T-cell (primary cell): ENCODE results near the gene EPB41L5. TPM values are rescaled to one million over a fixed set of nuclear protein-coding genes. Genes with fewer than 3 reads are reported as not detected.
"Not testable (repeated sequence)": the region's sequence is repeated elsewhere in the genome, so short reads cannot be mapped to it uniquely, and the experiment has no call there.

Source experiments
- ATAC-seq, 4 experiments: fragments of 200-7000 bp in 3 of 4; fragments of 150-1000 bp in 1 of 4; cut with Tn5 transposase; replicated peaks in 1 of 4; 1 replicate in 3 of 4; 2 replicates in 1 of 4; pipeline ENCODE4 v1.10.0; 2021; ENCODE audit warnings: moderate library complexity in 3 of 4, mild to moderate bottlenecking in 2 of 4, moderate number of reproducible peaks in 1 of 4
- CTCF ChIA-PET, 2 donors: fragments of 300-600 bp; sonication (Branson Sonifier 250); formaldehyde crosslinking; loops; one replicate each; lab custom pipeline; 2022; ENCODE audit warnings: antibody characterized with exemption in 2 of 2; lab: Charles Lee
- POLR2A ChIA-PET, 2 donors: fragments of 300-600 bp; sonication (Branson Sonifier 250); formaldehyde crosslinking; loops; one replicate each; lab custom pipeline; 2022; ENCODE audit warnings: antibody characterized with exemption in 2 of 2; lab: Charles Lee
- DNase-seq, 35 experiments: peaks; one replicate each; pipeline versions ENCODE4 v3.0.0 to v3.0.0-alpha.2; 2013 to 2023
- H3K27ac ChIP-seq: one replicate; pipeline ENCODE4 v1.5.1; 2013; ENCODE audit warnings: low read length
- H3K27me3 ChIP-seq, 2 experiments: replicated peaks in 1 of 2; 1 replicate in 1 of 2; 2 replicates in 1 of 2; pipeline versions ENCODE4 v1.6.1 to v1.7.0; 2013; ENCODE audit warnings: low read length in 1 of 2, mixed read lengths in 1 of 2; ENCODE audit not compliant: control insufficient read depth in 2 of 2, insufficient read depth in 2 of 2; ENCODE audit errors: extremely low read depth in 1 of 2
- H3K36me3 ChIP-seq, 2 donors: 1 replicate in 1 of 2; 2 replicates in 1 of 2; pipeline versions ENCODE4 v1.6.1 to v1.7.0; 2013; ENCODE audit warnings: low read length in 1 of 2; ENCODE audit not compliant: control insufficient read depth in 2 of 2, insufficient read depth in 1 of 2; ENCODE audit errors: extremely low read depth in 1 of 2
- H3K4me1 ChIP-seq, 2 experiments: 1 replicate in 1 of 2; 2 replicates in 1 of 2; pipeline versions ENCODE4 v1.6.1 to v1.7.0; 2013; ENCODE audit warnings: low read length in 2 of 2, mixed read lengths in 1 of 2; ENCODE audit not compliant: insufficient read depth in 2 of 2, control insufficient read depth in 1 of 2; ENCODE audit errors: extremely low read depth in 1 of 2
- H3K4me3 ChIP-seq, 2 donors: 1 replicate in 1 of 2; 2 replicates in 1 of 2; pipeline versions ENCODE4 v1.5.1 to v1.7.0; 2013; ENCODE audit warnings: mild to moderate bottlenecking in 2 of 2, low read length in 1 of 2, moderate library complexity in 1 of 2; ENCODE audit not compliant: control insufficient read depth in 1 of 2; ENCODE audit errors: extremely low read depth in 1 of 2
- H3K9me3 ChIP-seq: 2 replicates; pipeline ENCODE4 v1.7.0; 2013
- H3K27ac Mint-ChIP-seq, 2 donors: one replicate each; pipeline ENCODE4 v1.8.0; 2020 to 2021; ENCODE audit warnings: mild to moderate bottlenecking in 2 of 2, mixed read lengths in 2 of 2
- H3K27me3 Mint-ChIP-seq, 2 donors: one replicate each; pipeline ENCODE4 v1.8.0; 2021 to 2022; ENCODE audit warnings: mixed read lengths in 2 of 2
- H3K36me3 Mint-ChIP-seq: one replicate; pipeline ENCODE4 v1.8.0; 2021; ENCODE audit warnings: mixed read lengths
- H3K4me1 Mint-ChIP-seq, 3 donors: one replicate each; pipeline ENCODE4 v1.8.0; 2020 to 2022; ENCODE audit warnings: mixed read lengths in 3 of 3, mild to moderate bottlenecking in 1 of 3
- H3K4me3 Mint-ChIP-seq, 3 donors: one replicate each; pipeline ENCODE4 v1.8.0; 2020 to 2022; ENCODE audit warnings: mild to moderate bottlenecking in 3 of 3, mixed read lengths in 3 of 3, moderate library complexity in 3 of 3
- H3K9me3 Mint-ChIP-seq, 3 donors: one replicate each; pipeline ENCODE4 v1.8.0; 2020 to 2022; ENCODE audit warnings: mixed read lengths in 3 of 3
- WGBS: methylation state at CpG from one replicate; pipeline ENCODE4 v1.1.5; 2013; ENCODE audit warnings: missing lambda C conversion rate; ENCODE audit not compliant: insufficient coverage; 5-methylcytosine and 5-hydroxymethylcytosine counted together
- total RNA-seq, 35 experiments: library from RNA in 6 of 35; stranded (reverse) in 6 of 35; fragments of 120-200 nt in 1 of 35; gene quantifications; one replicate each; pipeline versions ENCODE4 v1.2.1 to v1.2.4 and lab custom pipeline; 2013 to 2026

EPB41L5 gene
- total RNA-seq, 5 donors from 2014 or later (not counting 1 experiment from before 2014, with no cell fraction given) = 5.6 to 7.9 (median 6.0) TPM

- no peaks in the 10 kb centered on the region for H3K27me3 ChIP-seq
- no peak for DNase-seq
- no peaks in the 10 kb centered on the region for H3K9me3 ChIP-seq
- H3K27me3 Mint-ChIP-seq = no peaks in the 10 kb centered on the region
- POLR2A ChIA-PET = no interaction called here
- no peaks in the 10 kb centered on the region for H3K4me1 Mint-ChIP-seq
- H3K27ac ChIP-seq = no peak overlapping the region
- peaks cover 8 to 10% (median 8%) of the 10 kb centered on the region in 3 donors for H3K9me3 Mint-ChIP-seq
- H3K36me3 Mint-ChIP-seq = peaks cover 65% of the 10 kb centered on the region
- H3K4me1 ChIP-seq = no peaks in the 10 kb centered on the region
- no peak overlapping the region for H3K4me3 Mint-ChIP-seq
- CTCF ChIA-PET = interaction anchor here in 1 of 2 donors (0.6 kb wide), 1 partner anchor 41 kb away, joined by 3 read pairs; no protein-coding TSS in a partner anchor
- no peak overlapping the region for H3K27ac Mint-ChIP-seq
- 100% methylated on average over 1 of the region's 2 CpGs for WGBS
- no peak for ATAC-seq
- peaks cover 0 to 3% of the 10 kb centered on the region in 2 donors for H3K36me3 ChIP-seq
- H3K4me3 ChIP-seq = no peak overlapping the region
Measured at GRCh38 chr2:120133572-120134244, 120.8 kb downstream of the EPB41L5 start.

DNA sequence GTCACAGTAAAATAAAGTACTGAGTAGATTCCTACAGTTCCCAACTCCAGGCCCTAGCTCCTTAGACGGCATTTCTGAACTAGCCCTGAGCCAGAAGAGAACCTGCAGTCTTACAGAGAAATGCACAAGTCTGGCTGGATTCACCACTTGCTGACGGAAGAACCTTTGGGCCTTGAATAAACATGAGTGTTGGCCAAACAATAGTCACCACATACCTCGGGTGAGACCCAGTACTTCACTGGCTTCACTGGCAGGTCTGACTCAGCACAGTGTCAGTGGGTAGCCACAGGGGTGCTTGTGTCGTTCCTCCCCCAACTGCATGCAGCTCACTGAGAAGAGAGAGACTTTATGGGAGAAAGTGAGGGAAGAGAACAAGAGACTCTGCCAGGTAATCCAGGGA is 121.4 kb downstream of the EPB41L5 start:
- no peaks in the 10 kb centered on the region for H3K4me1 ChIP-seq
- no peak for ATAC-seq
- no peak for DNase-seq
- peaks cover 8 to 10% (median 8%) of the 10 kb centered on the region in 3 donors for H3K9me3 Mint-ChIP-seq
- ChIA-PET CTCF (no interaction called here), POLR2A (no interaction called here)
- H3K27ac Mint-ChIP-seq = no peak overlapping the region
- H3K9me3 ChIP-seq = no peaks in the 10 kb centered on the region
- no peak overlapping the region for H3K27ac ChIP-seq
- peaks cover 62% of the 10 kb centered on the region for H3K36me3 Mint-ChIP-seq
- no peaks in the 10 kb centered on the region for H3K27me3 ChIP-seq
- H3K27me3 Mint-ChIP-seq = no peaks in the 10 kb centered on the region
- peaks cover 0 to 3% of the 10 kb centered on the region in 2 donors for H3K36me3 ChIP-seq
- 100% methylated on average over 1 of the region's 4 CpGs for WGBS
- H3K4me1 Mint-ChIP-seq = no peaks in the 10 kb centered on the region
- no peak overlapping the region for H3K4me3 Mint-ChIP-seq
- no peak overlapping the region for H3K4me3 ChIP-seq

DNA sequence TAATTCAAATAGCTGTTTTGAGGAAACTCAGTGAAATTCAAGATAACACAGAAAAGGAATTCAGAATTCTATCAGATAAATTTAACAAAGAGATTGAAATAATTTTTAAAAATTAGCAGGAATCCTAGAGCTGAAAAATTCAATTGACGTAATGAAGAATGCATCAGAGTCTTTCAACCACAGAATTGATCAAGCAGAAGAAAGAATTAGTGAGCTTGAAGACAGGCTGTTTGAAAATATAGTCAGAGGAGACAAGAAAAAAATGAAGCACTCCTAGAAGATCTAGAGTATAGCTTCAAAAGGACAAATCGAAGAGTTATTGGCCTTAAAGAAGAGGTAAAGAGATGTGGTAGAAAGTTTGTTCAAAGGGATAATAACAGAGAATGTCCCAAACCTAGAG is 122.1 kb downstream of the EPB41L5 start:
- H3K4me1 Mint-ChIP-seq, H3K4me3 Mint-ChIP-seq, H3K9me3 ChIP-seq, H3K27me3 Mint-ChIP-seq, ATAC-seq, H3K27ac ChIP-seq, DNase-seq, H3K4me1 ChIP-seq, POLR2A ChIA-PET, H3K36me3 ChIP-seq, H3K27ac Mint-ChIP-seq, H3K4me3 ChIP-seq, H3K9me3 Mint-ChIP-seq, H3K27me3 ChIP-seq: not testable (repeated sequence)
- H3K36me3 Mint-ChIP-seq = peaks cover 59% of the 10 kb centered on the region
- WGBS = 86% methylated on average over 1 of the region's 2 CpGs
- CTCF ChIA-PET = interaction anchor here in 1 of 2 donors (0.5 kb wide), 1 partner anchor 196 kb away, joined by 3 read pairs; no protein-coding TSS in a partner anchor

DNA sequence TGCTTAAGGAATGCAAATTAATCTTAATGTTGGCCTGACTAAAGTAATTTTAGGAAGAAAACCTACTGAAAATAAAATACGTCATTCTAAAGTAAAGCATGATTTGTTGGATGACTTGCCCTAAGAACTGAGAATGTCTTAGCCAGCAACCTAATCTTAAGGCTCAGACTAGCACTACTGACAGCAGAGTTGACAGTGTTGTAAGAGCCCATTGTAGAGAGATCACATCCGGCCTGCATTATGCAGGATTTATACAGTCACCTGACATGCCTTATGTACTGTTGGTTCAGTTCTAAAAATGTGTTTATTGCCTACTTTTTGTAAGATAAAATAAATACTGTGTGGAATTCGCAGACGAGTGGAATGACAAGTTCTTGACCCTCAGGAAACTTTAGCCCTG is 128.0 kb downstream of the EPB41L5 start:
- H3K36me3 Mint-ChIP-seq = peaks cover 6% of the 10 kb centered on the region
- CTCF ChIA-PET = no interaction called here
- POLR2A ChIA-PET = no interaction called here
- H3K4me1 Mint-ChIP-seq = no peaks in the 10 kb centered on the region
- DNase-seq (no peak), ATAC-seq (no peak)
- Histone ChIP-seq H3K4me1 (no peaks in the 10 kb centered on the region), H3K9me3 (no peaks in the 10 kb centered on the region), H3K27ac (no peak overlapping the region), H3K4me3 (no peak overlapping the region), H3K27me3 (no peaks in the 10 kb centered on the region), H3K36me3 (no peaks in the 10 kb centered on the region)
- no peak overlapping the region for H3K4me3 Mint-ChIP-seq
- no peaks in the 10 kb centered on the region for H3K9me3 Mint-ChIP-seq
- no CpG with 5 or more reads among the region's 4 CpGs for WGBS
- no peak overlapping the region for H3K27ac Mint-ChIP-seq
- H3K27me3 Mint-ChIP-seq = no peaks in the 10 kb centered on the region

- H3K27ac ChIP-seq = no peak overlapping the region
- no peak overlapping the region for H3K4me3 ChIP-seq
- Mint-ChIP-seq H3K27me3 (no peaks in the 10 kb centered on the region), H3K36me3 (peaks cover 5% of the 10 kb centered on the region), H3K4me1 (no peaks in the 10 kb centered on the region), H3K27ac (no peak overlapping the region), H3K4me3 (no peak overlapping the region), H3K9me3 (no peaks in the 10 kb centered on the region)
- no peaks in the 10 kb centered on the region for H3K36me3 ChIP-seq
- ChIA-PET POLR2A (interaction anchor here in 1 of 2 donors (0.6 kb wide), 1 partner anchor 70 kb away, joined by 5 read pairs; no protein-coding TSS in a partner anchor), CTCF (no interaction called here)
- no peak for ATAC-seq
- WGBS = 56% methylated on average over 1 of the region's 2 CpGs
- H3K9me3 ChIP-seq = no peaks in the 10 kb centered on the region
- H3K4me1 ChIP-seq = no peaks in the 10 kb centered on the region
- no peak for DNase-seq
- H3K27me3 ChIP-seq = no peaks in the 10 kb centered on the region
Measured at GRCh38 chr2:120141300-120142069, 128.6 kb downstream of the EPB41L5 start.

DNA sequence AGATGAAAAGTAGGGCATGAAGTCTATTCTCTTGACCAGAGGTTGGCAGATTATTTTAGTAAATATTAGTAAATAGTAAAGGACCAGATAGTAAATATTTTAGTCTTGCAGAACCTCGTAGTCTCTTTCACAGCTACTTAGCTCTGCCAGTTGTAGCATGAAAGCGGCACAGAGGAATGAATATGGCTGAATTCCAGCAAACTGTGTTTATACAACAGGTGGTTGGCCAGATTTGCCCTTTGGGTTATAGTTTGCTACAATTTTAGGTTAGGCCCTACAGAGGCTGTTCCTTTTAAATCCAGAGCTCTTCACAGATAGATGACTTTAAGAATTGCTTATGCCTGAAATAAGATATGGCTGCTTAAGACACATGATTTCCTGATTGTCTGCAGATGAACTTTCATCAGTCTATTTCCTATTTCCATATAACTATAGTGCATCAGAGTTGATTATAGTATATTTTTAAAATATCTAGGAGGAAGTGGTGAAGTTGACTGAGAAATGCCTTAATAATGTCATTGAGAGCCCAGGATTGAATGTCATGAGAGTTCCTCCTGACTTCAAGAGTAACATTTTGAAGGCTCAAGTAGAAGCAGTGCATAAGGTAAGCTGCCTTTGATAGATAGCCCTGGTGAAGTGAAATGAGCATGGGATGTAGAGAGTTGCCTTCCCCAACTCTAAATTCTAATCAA is 129.8 kb downstream of the EPB41L5 start:
- Histone ChIP-seq H3K36me3 (no peaks in the 10 kb centered on the region), H3K4me3 (no peak overlapping the region), H3K4me1 (no peaks in the 10 kb centered on the region), H3K27ac (no peak overlapping the region), H3K9me3 (no peaks in the 10 kb centered on the region), H3K27me3 (no peaks in the 10 kb centered on the region)
- POLR2A ChIA-PET = no interaction called here
- CTCF ChIA-PET = interaction anchor here in 1 of 2 donors (0.6 kb wide), 1 partner anchor 17 kb away, joined by 3 read pairs; no protein-coding TSS in a partner anchor
- ATAC-seq (no peak), DNase-seq (no peak)
- no peaks in the 10 kb centered on the region for H3K9me3 Mint-ChIP-seq
- no peak overlapping the region for H3K27ac Mint-ChIP-seq
- H3K4me3 Mint-ChIP-seq = no peak overlapping the region
- peaks cover 2% of the 10 kb centered on the region for H3K36me3 Mint-ChIP-seq
- no peaks in the 10 kb centered on the region for H3K4me1 Mint-ChIP-seq
- 100% methylated on average over 2 of the region's 2 CpGs for WGBS
- no peaks in the 10 kb centered on the region for H3K27me3 Mint-ChIP-seq
